Left lung (tissue), 10 donors: ENCODE results near the gene TLK1. TPM values are rescaled to one million over a fixed set of nuclear protein-coding genes. Genes with fewer than 3 reads are reported as not detected.

Experiments used
- ATAC-seq: fragments of 200-7000 bp; cut with Tn5 transposase; one replicate; pipeline ENCODE4 v1.9.1; 2020; ENCODE audit warnings: moderate library complexity
- DNase-seq, 4 donors: peaks; one replicate each; pipeline ENCODE4 v3.0.0-alpha.2; 2013 to 2020
- H3K27ac ChIP-seq, 2 donors: fragments of 200-600 bp; sonication (generic) in 1 of 2; one replicate each; pipeline versions ENCODE4 v1.5.0 to v1.8.0; 2020 to 2021
- H3K27me3 ChIP-seq, 2 donors: fragments of 200-600 bp; sonication (generic) in 1 of 2; one replicate each; pipeline versions ENCODE4 v1.5.0 to v1.8.0; 2020 to 2021
- H3K36me3 ChIP-seq, 2 donors: fragments of 200-600 bp; sonication (generic) in 1 of 2; one replicate each; pipeline versions ENCODE4 v1.5.0 to v1.8.0; 2020 to 2021
- H3K4me1 ChIP-seq, 2 donors: fragments of 200-600 bp; one replicate each; pipeline ENCODE4 v1.8.0; 2021
- H3K4me3 ChIP-seq, 2 donors: fragments of 200-600 bp; sonication (generic) in 1 of 2; one replicate each; pipeline versions ENCODE4 v1.5.0 to v1.8.0; 2020 to 2021; ENCODE audit warnings: mild to moderate bottlenecking in 1 of 2
- H3K9me3 ChIP-seq, 2 donors: fragments of 200-600 bp; sonication (generic) in 1 of 2; one replicate each; pipeline versions ENCODE4 v1.5.0 to v1.8.0; 2020 to 2021
- intact Hi-C, 2 donors: fragments of 100-400 bp; cut with DNase I; formaldehyde crosslinking; loops; one replicate each; pipeline versions ENCODE4 v1.11.2 to v1.14.2; 2022
- polyA plus RNA-seq, 6 donors: library from polyadenylated mRNA; unstranded; fragments of 120-200 nt; gene quantifications; one replicate each; pipeline ENCODE4 v1.2.1, GENCODE V29; 2013; ENCODE audit not compliant: insufficient read length in 6 of 6
- total RNA-seq, 2 donors: library from RNA; stranded (reverse); fragmentation: NEBNext Ultra II Directional; extraction: Animal tissue kit (Norgen Biotek cat#: 25700); gene quantifications; one replicate each; pipeline ENCODE4 v1.2.1, GENCODE V29; 2021
- TF ChIP-seq, protein P1 (sequence below), 2 donors: fragments of 200-600 bp; sonication (generic) in 1 of 2; IDR thresholded peaks; one replicate each; pipeline versions ENCODE4 v1.5.0 to v1.8.0; 2021; ENCODE audit warnings: antibody characterized with exemption in 2 of 2
- donor health status: DM: no; HTN: yes; CAD: no.
- donor health status: DM: no; HTN: no; CAD: no.

The TLK1 gene
- total and polyA plus RNA-seq, 8 donors, result 35.3 to 49.8 (median 40.4) TPM

- TF ChIP-seq, protein P1, sequence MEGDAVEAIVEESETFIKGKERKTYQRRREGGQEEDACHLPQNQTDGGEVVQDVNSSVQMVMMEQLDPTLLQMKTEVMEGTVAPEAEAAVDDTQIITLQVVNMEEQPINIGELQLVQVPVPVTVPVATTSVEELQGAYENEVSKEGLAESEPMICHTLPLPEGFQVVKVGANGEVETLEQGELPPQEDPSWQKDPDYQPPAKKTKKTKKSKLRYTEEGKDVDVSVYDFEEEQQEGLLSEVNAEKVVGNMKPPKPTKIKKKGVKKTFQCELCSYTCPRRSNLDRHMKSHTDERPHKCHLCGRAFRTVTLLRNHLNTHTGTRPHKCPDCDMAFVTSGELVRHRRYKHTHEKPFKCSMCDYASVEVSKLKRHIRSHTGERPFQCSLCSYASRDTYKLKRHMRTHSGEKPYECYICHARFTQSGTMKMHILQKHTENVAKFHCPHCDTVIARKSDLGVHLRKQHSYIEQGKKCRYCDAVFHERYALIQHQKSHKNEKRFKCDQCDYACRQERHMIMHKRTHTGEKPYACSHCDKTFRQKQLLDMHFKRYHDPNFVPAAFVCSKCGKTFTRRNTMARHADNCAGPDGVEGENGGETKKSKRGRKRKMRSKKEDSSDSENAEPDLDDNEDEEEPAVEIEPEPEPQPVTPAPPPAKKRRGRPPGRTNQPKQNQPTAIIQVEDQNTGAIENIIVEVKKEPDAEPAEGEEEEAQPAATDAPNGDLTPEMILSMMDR (IDR thresholded peaks at IDR 0.05), result no peak
- peaks cover 0 to 23% of the 10 kb centered on the region in 2 donors for H3K27me3 ChIP-seq
- no peaks in the 10 kb centered on the region for H3K9me3 ChIP-seq
- DNase-seq (no peak), ATAC-seq (no peak)
- peaks cover 0 to 23% of the 10 kb centered on the region in 2 donors for H3K36me3 ChIP-seq
- H3K27ac ChIP-seq, result no peak overlapping the region
- H3K4me1 ChIP-seq, result peaks cover 0 to 17% of the 10 kb centered on the region in 2 donors
- intact Hi-C loops, result loop anchor here in 1 of 2 donors (5.0 to 10.0 kb wide), 2 partner anchors 184 to 446 kb away; no protein-coding TSS in a partner anchor
- no peak overlapping the region for H3K4me3 ChIP-seq
These were observed 189.6 kb downstream of the TLK1 start for GRCh38 chr2:170971071-170971470.

- ATAC-seq, result no peak
- Histone ChIP-seq H3K4me1 (peaks cover 0 to 17% of the 10 kb centered on the region in 2 donors), H3K4me3 (no peak overlapping the region), H3K27me3 (peaks cover 0 to 12% of the 10 kb centered on the region in 2 donors), H3K9me3 (no peaks in the 10 kb centered on the region), H3K36me3 (peaks cover 0 to 34% of the 10 kb centered on the region in 2 donors), H3K27ac (no peak overlapping the region)
- intact Hi-C loops, result loop anchor here in 1 of 2 donors (5.0 to 10.0 kb wide), 2 partner anchors 185 to 447 kb away; no protein-coding TSS in a partner anchor
- TF ChIP-seq, protein P1 (IDR thresholded peaks at IDR 0.05), result no peak
- DNase-seq, result no peak
These were observed 190.7 kb downstream of the TLK1 start for GRCh38 chr2:170969872-170970496.

DNA sequence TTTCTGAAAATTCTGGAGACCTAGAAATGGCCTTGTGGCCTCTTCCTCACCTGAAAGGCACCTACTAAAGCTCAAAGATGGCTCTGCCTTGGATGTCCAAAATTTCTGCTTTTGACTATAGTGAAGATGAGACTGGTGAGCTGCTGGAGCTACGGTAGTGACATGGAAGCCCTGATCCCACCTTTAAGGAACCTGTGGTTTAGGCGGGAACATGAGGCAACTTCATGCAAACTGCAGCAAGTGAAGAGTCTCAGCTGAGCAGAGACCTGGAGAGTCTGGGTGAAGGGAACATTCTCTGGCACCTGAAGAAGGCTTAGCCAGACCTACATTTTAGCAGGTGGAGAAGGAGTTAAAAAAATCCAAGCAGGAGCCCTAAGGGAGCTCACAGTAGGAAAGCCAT lies 191.7 kb downstream of the TLK1 start:
- no peaks in the 10 kb centered on the region for H3K9me3 ChIP-seq
- peaks cover 0 to 15% of the 10 kb centered on the region in 2 donors for H3K4me1 ChIP-seq
- intact Hi-C loops, result no loop called here
- no peak for DNase-seq
- no peak overlapping the region for H3K4me3 ChIP-seq
- H3K27me3 ChIP-seq, result peaks cover 0 to 3% of the 10 kb centered on the region in 2 donors
- ATAC-seq, result no peak
- H3K36me3 ChIP-seq, result peaks cover 0 to 44% of the 10 kb centered on the region in 2 donors
- TF ChIP-seq, protein P1 (IDR thresholded peaks at IDR 0.05), result no peak
- no peak overlapping the region for H3K27ac ChIP-seq

DNA sequence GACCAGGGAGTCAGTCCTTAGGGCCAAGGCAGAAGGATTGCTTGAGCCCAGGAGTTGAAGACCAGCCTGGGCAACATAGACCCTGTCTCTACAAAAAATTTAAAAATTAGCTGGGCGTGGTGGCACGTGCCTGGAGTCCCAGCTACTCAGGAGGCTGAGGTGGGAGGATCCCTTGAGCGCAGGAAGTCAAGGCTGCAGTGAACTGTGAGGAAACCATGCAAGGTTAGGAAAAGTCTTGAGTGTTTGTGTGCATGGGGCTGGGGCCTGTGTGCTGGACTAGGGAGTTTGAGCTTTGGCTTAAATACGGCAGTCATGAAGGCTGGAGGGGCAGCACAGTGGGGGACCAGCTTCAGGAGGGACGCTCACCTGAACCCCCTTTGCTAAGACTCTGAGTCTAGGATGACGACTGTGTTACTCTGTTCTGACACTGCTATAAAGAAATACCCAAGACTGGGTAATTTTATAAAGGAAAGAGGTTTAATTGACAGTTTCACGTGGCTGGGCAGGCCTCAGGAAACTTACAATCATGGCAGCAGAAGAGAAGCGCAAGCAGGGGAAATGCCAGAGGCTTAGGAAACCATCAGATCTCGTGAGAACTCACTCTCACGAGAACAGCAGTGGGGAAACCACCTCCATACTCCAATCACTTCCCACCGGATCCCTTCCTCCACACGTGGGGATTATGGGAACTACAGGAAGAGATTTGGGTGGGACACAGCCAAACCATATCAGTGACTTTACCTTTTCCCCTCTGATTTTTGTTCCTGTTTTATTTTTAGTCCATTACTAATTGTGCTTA lies 192.3 kb downstream of the TLK1 start:
- ATAC-seq, result no peak
- Histone ChIP-seq H3K9me3 (no peaks in the 10 kb centered on the region), H3K36me3 (peaks cover 0 to 50% of the 10 kb centered on the region in 2 donors), H3K4me1 (peaks cover 0 to 9% of the 10 kb centered on the region in 2 donors), H3K27ac (no peak overlapping the region), H3K27me3 (no peaks in the 10 kb centered on the region), H3K4me3 (no peak overlapping the region)
- TF ChIP-seq, protein P1 (IDR thresholded peaks at IDR 0.05), result no peak
- intact Hi-C loops, result no loop called here
- no peak for DNase-seq

DNA sequence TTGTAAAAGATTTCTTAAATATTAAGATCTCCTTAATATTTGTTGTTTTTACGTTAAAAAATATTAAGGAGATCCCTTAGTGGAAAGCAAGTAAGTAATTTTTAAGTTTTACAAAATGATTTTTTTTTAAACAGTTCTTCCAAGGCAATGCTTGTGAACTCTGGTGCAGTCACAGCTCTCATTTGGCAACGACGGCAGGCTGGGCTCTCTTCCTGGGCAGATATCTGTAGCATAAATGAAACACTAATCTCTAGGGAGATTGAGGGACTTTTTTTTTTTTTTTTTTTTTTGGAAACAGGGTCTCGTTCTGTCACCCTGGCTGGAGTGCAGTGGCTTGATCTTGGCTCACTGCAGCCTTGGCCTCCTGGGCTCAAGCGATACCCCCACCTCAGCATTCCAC lies 193.1 kb downstream of the TLK1 start:
- TF ChIP-seq, protein P1 (IDR thresholded peaks at IDR 0.05), result no peak
- no peaks in the 10 kb centered on the region for H3K9me3 ChIP-seq
- ATAC-seq (no peak), DNase-seq (no peak)
- H3K4me1 ChIP-seq, result peaks cover 0 to under 1% of the 10 kb centered on the region in 2 donors
- H3K27me3 ChIP-seq, result no peaks in the 10 kb centered on the region
- peaks cover 0 to 58% of the 10 kb centered on the region in 2 donors for H3K36me3 ChIP-seq
- H3K4me3 ChIP-seq, result no peak overlapping the region
- intact Hi-C loops, result no loop called here
- H3K27ac ChIP-seq, result no peak overlapping the region
